A204.1 (cell line): ENCODE results near the gene GRM5.
"Not testable (repeated sequence)": the region's sequence is repeated elsewhere in the genome, so short reads cannot be mapped to it uniquely, and the experiment has no call there.

Source experiments
- FAIRE-seq: peaks from 2 replicates; lab custom pipeline; 2012; peaks lifted over from hg19 to GRCh38; lab: Jason Lieb, UNC

The GRM5 gene

DNA sequence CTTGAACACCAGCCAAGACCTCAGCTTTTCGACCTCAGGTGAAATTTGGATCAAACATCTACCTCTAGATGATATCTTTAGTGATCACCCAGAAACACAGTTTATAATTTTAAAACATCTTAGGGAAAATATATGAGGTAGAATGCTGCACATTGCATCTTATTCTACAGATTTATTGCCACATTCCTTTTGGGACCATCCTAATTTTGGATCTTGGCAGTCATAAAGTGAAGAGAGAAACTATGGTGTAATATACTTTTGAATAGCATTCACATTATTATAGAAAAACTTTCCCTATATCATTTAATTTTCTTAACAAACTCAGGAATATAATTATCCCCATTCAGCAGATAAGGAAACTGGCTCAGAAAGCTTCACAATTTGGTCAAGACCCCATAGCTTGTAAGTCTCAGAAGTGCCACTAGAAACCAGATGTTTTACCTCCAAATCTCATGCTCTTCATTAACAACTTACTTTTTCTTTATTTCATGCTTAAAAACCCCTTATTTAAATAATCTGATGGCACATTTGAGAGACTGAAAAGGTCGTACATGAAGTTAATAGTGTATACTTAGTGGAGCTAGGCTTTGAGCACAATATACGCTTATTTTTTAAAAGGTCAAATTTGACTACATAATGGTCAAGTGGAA, 529.0 kb downstream of the GRM5 start:
- no peak for FAIRE-seq

DNA sequence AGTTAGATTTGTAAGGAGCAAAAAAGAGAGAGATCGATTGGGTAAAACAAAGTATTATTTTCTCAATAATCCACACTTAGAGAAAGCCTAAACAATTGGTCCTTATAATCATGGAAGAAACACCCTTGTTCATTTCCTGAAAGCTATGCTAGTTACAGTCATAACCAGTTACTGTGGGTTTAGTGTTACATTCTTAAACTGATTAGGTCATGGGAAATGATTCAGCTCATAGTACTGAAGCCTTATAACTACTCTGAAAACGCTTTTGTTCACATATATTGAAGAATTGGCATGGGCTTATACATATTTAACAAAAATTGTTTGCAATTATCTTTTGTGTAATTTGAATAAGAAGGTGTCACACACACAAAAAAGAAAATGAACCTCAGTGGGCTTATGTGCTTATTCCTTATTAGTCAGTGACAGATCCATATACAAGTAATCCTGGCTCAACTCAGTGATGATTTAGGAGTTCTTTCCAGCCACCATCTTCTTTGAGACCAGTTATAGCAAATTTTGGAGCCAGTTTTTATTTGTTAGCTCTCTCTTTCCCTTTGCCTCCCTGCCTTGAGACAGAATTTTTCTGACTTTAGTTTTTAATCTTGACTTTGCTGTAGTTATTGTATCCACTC, 529.8 kb downstream of the GRM5 start:
- FAIRE-seq = no peak

DNA sequence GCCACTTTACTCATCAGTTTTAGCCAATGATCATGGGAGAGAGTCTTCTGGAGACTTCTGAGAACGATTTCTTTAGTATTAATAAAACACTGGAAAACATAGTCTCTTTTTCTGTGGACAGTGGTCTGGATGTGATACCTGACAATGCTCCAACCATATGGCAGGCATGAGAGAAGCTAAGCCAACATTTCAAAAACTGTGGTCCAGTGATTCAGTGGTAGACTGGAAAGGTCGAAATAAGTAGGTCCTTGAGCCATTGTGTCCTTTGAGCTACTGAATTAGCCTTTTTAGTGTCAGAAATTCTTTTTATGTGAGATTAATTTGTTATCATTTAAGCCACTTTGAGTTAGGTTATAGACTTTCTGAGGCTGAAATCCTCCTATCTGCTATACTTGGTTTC, 530.5 kb downstream of the GRM5 start:
- FAIRE-seq = no peak

DNA sequence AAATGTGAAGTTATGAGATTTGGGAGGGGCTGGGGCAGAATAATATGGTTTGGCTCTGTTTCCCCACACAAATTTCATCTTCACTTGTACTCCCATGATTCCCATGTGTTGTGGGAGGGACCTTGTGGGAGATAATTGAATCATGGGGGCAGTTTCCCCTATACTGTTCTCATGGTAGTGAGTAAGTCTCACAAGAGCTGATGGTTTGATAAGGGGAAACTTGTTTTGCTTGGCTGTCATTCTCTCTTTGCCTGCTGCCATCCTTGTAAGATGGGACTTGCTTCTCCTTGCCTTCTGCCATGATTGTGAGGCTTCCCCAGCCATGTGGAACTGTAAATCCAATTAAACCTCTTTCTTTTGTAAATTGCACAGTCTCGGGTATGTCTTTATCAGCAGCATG, 531.1 kb downstream of the GRM5 start:
- FAIRE-seq = not testable (repeated sequence)

DNA sequence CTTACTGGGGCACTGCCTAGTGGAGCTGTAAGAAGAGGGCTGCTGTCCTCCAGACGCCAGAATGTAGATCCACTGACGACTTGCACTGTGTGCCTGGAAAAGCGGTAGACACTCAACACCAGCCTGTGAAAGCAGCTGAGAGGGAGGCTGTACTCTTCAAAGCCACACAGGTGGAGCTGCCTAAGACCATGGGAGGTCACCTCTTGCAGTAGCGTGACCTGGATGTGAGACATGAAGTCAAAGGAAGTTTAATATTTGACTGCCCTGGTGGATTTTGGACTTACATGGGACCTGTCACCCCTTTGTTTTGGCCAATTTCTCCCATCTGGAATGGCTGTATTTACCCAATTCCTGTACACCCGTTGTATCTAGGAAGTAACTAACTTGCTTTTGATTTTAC, 531.6 kb downstream of the GRM5 start:
- no peak for FAIRE-seq

DNA sequence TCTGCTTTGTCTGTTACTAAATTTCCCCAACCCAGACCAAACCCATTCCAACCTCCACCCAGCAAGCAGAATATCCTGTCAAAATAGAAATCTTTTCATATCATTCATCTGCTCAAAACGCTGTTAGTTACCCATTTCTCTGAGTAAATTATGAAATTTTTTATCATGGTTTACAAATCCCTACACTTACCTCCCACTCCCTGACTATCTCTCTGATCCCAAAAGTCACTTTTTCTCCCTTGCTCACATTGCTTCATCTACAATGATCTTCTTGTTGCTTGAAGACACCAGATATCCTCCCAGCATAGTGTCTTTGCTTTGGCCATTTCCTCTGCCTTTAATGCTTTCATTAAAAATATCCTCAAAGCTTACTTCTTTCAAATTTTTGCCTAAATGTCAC, 532.8 kb downstream of the GRM5 start:
- FAIRE-seq = no peak

DNA sequence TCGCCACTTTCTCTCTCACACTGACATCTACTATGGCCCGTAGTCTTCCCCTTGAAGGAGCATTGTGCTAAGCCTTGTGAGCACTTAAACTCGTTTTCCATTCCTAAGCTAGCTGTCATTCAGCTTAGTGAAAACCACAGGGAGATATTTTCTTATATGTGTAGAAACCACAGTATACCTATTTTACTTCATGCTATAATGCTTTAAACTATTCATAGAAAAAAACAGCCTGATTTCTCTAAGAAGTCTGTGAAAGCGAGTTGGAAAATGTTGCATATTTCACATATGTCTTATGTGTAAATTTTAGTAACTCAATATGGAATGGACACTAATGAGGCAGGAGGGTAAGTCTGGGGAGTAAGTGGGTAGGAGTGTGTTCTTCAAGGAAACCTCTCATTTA, 534.0 kb downstream of the GRM5 start:
- no peak for FAIRE-seq

DNA sequence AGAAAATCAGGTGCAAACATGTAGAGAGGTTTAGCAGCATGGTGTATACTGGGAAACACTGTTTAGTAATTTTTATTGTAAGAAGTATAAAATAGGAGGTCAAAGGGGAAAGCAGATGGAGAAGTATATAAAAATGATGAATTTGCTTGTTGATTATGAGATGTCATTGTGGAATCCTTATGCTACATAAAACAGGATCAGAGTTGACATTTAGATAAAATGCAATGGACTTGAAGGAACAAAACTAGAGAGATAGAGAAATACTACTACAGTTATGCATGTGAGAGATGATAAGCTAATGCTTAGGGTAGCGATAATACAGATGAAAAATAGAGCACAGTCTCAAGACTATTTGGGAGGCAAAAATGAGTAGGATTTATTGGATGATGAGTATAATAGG, 536.4 kb downstream of the GRM5 start:
- FAIRE-seq = no peak

DNA sequence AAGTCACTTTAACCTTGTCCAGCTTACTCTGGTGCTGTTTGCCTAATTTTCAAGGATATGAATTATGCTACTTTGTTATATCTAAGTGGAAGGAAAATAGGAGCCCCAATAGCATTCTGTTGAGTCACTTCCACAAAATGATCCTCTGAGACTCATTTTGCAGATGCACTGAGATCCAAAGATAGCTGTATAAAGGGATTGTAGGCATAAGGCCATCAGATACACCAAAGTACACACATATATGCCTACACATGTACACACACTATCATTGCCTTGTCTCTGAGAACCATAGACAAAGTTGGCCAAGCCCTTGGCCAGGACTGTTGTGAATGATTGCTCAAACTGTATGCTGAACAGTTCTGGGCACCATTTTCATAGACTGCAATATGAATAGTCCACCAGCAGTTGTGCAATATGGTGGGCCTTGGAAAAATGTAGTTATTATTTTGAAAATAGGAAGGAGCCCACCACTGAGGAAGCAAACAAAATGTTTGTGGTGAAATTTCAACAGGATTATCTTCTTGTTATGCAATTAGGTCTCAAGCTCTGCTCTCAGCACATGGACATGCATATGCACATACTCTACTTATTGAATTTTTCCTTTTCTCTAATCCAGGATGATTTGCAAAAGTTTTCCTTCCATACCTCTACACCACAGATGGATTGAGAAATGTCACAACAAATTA, 542.3 kb downstream of the GRM5 start:
- no peak for FAIRE-seq

DNA sequence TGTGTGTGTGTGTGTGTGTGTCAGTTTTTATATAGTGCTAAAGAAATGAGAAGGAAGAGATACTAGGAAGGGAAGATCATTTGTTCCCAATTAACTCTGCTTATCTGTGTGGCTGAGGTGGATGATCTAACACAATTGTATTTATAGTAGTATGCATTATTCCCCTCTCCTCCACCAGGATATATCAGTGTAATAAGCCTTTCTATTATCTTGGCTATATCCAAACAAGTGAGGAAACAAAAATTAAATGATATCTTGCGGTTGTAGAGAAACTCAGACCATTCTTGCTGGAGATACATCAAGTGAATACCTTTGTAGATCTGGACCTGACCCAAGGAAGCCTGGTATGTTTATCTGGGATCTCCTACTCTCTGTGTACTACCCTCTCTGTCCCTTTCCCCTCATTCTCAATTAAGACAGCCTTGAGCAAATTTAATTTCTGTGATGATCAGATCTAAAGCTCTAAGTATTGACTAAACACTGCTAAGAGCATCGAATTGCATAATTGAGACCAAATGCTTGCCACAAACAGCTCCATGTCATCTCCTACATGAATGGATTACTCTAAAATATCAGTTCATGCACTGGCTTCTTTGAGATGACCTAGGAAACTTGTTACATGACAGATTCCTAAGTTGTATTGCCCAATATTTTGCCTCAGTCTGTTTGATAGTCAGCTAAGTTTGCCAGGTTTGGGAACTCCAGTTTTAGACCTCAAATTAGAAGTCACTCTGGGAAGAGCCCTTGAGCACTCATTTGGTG, 543.0 kb downstream of the GRM5 start:
- no peak for FAIRE-seq

DNA sequence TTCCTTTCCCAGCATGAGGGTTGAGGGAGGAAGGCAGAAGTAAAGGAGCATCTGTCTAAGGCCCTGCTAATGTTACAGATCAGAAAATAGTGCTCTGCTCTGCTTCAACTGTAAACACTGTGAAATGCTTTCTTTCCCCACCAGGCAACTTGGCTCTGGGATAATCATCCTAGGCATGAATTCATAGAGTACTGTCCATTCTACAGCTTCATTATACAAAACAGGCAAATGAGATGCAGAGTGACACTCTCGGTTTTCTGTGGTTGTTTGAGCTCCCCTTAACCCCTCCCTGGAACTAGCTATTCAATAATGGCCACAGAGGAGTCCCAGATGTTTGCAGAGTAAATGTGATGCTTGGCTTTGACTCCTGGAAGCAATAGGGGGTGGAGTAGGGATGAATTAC, 544.0 kb downstream of the GRM5 start:
- no peak for FAIRE-seq

DNA sequence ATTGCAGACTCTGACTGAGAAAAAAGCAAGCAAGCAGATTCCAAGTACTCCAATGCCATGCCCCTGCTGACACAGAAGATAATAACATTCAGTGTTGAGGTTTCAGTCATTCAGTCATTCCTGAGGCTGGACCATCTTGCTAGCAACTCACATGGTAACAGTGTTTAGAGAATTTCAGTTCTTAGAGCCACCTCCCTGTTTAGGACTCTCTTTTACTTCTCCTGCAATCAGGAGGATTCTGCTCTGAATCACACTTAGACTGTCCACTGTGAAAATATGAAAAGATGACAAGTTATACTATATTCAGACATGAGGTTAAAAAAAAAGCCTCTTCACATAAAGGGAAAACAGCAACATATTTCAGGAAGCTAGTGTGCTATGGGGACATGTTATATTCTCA, 544.4 kb downstream of the GRM5 start:
- no peak for FAIRE-seq

DNA sequence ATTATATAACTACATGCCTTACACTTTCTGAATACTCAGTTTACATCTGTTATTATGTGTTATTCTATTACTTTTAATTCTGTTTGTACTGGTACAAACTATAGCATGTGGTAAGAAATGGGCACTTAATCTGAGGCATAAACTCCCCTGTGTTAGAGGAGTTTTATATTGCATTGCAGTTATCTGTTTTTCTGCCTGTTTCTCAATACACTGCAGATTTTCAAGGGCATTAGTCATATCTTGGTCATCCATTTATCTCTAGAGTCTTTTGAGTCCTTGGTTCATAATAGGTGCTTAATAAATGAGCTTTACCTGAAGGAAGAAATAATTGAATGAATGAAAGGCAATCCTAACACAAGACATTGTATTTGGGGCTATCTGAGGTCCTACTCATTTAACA, 545.4 kb downstream of the GRM5 start:
- FAIRE-seq = no peak

DNA sequence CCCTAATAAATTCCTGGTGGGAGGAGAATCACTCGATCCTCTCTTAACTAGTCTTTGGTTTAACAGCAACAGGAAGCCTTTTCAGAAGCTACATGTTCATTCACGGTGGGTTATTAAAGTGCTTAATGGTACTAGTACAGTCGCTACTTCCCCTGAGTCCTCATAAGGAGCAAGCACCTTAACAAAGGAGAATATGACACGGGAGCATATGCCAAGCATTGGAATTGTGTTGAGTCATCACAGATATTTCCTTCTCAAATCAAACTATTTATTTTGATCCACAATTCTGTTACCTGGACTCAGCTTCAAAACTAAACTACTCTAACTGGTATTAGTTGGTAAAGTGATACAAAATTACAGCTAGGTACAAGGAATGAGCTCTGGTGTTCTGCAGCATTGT, 550.8 kb downstream of the GRM5 start:
- FAIRE-seq = no peak

DNA sequence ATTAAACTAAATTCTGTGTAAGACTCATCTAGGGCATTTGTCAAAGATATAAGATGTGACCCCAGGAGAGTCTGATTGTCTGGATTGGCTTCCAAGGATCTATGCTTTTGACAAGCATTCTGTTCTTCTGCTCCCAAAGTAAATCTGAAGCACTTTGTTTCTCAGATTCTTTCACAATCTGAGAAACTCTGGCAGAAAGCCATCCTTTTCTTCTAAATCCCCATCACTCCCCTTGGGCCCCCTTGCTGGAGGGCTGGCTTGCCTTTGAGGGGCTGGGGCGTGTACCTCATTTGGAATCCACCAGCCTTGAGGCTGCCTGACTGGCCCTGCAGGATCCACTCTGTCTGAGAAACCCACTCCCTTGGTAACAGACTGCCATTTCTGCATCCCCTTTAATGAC, 554.8 kb downstream of the GRM5 start:
- no peak for FAIRE-seq

DNA sequence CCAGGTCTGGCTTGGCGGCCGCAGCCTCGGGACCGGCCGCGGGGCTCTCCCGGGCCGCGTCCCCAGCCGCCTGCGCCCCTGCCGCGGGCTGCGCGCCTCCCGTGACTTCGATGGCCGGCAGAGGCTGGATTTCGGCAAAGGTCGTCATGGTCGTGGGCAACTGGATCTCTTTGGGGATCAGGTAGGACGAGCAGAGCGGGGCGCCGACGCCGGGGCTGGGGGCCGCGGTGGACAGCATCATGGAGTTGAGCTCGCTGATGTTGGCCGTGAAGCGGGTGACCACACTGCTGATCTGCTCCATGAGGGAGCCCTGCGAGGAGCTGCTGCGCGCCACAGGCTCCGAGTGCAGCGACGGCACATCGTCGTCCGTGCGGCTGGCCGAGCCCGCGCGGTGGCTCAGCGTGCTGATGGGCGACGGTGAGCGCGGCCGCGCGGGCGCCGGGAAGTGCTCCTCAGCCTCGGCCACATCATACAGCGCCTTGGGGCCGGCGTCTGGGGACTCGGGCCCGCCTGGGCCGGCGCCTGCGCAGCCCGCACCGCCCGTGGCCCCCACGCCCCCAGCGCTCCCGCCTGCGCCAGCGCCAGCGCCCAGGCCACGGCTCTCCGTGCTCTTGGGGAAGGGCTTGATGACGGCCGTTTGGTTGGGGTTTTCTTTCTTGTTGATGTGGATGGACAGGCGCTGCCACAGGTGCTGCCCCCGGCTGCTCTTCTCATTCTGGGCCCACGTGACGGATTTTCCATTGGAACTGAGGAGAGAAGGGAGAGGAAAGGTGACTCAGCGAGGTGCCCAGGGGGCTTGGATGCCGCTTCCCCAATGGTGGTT, 556.8 kb downstream of the GRM5 start:
- no peak for FAIRE-seq

DNA sequence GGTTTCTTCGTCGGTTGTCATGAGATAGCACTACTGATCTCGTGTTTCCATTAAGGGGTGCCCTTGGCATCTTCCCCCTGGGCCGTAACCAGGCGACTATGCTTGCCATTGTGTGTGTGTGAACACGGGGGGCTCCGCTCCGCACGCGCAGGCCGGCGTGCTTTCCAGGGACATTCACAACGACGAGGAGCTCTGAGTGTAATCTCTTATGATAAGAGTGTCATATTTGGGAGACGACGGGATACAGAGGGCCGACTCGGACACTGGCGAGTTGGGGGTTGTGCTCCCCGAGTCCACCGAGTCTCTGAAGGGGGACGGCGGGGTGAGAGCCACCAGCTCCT, 557.4 kb downstream of the GRM5 start:
- FAIRE-seq = no peak

DNA sequence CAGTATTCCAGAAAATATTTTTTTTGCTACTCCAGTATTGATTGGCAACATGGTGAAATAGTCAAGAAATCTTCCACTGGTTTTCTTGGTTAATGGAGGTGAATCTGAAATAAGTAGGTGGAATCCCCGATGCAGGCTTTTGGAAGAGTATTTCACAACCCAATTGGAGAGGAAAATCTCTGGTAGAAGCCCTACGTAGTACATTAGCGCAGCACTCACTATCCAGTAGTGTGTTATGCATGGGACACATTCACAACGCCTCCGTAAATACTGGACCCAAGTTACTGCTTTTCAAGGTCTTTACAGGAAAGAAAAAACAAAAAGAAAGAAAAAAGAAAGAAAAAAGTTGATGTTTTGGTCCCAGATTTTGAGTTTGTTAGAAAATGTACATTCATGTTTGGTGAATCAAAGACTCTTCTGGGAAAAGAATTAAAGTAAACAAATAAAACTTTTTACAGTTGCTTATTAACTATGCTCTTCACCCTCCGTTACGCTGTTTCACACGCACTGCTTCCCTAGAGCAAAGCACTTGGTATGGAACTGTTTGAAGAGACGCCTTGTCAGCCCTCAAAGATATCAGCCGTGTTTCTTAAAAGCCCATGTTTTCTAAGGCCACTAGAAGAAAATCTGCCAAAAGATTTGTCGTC, 557.9 kb downstream of the GRM5 start:
- FAIRE-seq = no peak

DNA sequence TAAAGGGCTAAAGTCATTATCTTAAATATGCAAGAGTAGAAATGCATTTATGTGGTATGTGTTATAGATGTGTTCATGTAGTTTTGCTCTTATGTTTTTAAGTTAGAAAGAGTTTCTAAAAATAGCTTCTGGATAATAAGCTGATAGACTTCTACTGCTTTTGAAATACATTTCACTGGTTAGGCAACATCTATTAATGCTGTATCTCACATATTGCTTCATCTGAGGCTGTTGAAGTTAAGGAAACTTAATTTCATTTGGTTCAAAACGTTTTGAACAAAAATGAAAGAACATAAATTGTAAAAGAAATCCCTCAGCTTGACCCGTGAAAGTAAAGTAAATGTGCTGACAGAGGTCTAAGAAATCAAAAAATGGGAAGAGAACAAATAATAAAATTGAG, 564.2 kb downstream of the GRM5 start:
- no peak for FAIRE-seq

DNA sequence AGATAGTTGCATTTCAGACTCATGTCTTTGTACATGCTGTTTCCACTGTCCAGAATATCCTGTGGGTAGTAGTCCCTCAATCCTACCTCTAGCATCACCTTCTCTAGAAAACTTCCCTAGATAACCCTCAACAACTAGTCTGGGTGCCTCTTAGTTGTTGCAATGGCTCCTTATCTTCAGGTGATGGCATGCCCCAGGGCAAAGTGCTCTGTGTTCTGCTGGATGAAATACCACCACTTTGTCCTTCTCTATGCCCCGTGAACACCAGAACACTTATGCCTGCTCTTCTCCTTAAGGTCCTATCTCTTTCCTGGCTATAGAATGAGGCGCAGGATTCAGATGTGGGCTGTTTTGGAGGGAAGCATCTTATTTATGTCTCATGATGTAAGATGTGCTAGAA, 569.9 kb downstream of the GRM5 start:
- no peak for FAIRE-seq

DNA sequence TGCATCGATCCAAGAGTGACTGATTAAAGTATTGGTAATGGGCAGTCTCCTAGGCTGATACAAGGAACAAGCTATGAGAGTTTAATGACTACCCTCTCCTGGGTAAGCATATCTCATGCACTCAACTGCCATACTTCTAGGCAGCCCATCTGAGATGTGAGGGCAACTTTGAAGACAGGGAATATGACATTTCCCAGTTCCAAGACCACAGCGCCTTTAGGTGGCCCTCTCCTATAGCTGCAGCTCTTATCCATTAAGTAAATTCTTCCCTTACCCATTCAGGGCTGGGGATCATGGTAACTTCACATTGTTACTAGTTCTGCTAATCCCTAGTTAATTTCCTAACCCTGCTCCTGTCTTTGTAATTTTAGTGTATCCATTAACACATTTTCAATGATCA, 570.9 kb downstream of the GRM5 start:
- FAIRE-seq = no peak

DNA sequence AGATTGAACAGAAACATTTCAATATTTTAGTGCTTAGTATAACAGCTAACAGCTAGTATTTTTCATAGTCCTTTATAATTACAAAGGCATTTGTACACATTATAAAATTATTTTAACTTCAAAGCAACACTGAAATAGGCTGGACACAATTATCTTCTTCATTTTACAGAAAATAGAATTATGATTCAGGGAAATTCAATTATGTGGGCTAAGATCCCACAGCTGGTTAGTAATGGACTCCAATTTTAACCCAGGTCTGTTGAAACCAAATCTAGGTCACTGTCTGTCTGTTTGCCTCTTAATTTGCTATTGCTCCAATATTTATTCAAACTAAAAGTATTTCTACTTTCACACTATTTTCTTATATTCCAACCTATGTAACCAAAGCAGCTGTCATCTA, 574.1 kb downstream of the GRM5 start:
- FAIRE-seq = no peak
